ENCODE data around the gene PRKAG1.

PRKAG1 gene

DNA sequence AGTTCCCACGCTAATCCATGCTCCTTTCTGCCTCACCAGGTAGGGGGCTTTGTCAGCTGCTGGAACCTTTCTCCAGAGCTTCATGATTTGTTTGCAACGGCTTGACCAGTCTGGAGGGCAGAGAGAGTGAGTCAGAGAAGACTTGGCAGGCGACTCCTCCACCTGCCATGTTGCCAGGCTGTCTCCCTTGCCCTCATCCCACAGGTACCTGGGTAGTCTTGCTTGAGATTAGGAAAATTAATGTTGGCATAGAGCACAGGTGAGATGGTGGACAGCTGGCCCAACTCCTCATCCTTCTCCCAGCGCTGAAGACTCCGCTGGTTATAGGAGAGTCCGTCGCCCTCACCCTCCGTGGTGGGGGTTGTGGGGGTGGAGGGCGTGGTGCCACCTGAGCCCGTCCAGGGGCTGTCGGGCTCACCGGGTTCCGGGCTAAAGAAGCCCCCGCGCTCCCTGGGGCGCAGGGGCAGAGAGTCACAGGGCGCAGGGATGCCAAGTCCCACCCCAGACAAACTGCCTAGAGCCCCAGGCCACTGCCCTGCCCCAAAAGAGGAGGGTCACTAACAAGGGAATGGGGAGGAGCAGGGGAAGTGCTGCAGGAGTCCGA, 23.4 kb upstream of the PRKAG1 start:
- H3K4me3 ChIP-seq (ENCODE audit: low read depth, low read length): no peak overlapping the region
- DNase-seq (ENCODE audit: low read depth): no peak
- TF ChIP-seq, protein P1, sequence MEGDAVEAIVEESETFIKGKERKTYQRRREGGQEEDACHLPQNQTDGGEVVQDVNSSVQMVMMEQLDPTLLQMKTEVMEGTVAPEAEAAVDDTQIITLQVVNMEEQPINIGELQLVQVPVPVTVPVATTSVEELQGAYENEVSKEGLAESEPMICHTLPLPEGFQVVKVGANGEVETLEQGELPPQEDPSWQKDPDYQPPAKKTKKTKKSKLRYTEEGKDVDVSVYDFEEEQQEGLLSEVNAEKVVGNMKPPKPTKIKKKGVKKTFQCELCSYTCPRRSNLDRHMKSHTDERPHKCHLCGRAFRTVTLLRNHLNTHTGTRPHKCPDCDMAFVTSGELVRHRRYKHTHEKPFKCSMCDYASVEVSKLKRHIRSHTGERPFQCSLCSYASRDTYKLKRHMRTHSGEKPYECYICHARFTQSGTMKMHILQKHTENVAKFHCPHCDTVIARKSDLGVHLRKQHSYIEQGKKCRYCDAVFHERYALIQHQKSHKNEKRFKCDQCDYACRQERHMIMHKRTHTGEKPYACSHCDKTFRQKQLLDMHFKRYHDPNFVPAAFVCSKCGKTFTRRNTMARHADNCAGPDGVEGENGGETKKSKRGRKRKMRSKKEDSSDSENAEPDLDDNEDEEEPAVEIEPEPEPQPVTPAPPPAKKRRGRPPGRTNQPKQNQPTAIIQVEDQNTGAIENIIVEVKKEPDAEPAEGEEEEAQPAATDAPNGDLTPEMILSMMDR (IDR thresholded peaks at IDR 0.05; ENCODE audit: low read depth, low read length, missing control alignments): no peak

DNA sequence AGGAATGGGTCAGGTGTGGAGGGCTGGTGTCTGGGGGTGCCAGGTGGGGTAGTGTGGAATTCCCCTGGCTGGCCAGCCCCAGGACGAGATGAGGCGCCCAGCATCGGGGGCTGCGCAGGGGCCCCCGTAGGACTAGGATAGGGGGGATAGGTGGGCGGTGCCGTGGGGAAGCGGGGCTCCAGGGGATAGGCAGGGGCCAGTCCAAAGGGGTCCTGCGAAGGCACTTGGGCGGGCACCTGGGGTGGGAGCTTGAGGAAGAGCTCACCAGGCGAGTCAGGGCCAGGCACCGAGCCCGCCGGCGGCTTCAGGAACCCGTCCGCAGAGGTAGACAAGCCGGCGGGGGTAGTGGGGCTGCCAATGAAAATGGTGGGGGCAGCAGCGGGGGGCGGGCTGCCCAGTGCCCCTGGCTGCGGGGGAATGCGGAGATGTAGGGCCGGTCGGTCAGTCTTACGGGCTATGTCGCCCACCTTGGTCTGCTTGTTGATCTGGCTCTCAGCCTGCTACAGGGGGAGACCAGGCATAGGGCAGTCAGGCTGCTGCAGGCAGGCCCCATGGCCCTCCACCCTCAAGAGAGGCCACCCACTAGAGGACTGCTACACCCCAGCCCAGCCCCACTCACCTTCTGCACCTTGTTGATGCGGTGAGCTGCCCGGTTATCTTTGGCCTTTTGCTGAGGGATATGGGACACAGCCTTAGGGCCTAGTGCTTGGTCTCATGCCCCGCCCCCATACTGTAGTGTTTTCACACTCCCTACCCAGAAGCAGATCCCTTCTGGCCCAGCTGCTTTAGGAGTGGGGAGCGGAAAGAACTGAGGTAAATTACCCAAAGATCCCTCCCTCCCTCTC, 22.7 kb upstream of the PRKAG1 start:
- no peak for DNase-seq (ENCODE audit: low read depth)
- TF ChIP-seq, protein P1 (IDR thresholded peaks at IDR 0.05; ENCODE audit: low read depth, low read length, missing control alignments): no peak
- H3K4me3 ChIP-seq (ENCODE audit: low read depth, low read length): no peak overlapping the region

DNA sequence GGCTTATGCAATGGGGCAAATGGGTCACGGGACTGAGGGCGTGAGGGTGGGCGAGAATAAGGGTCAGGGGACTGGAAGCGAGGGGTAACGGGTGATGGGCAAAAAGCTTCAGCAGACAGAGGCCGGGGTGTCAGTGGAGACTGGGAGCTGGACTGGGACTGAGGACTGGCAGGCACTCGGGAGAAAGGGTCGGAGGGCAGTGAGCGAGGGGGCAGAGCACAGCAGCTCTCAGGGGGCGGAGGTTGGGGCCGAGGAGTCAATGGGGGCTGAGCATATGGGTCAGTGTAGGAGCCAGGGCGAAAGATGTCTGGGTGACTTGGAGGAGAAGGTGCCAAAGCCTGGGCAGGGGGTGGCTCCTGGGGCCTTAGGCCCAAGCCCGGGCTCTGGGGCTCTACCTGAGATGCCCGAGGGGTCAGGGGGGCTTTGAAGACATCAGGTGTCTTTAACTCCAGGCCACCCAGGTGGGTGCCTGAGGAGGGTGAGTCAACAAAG, 21.8 kb upstream of the PRKAG1 start:
- TF ChIP-seq, protein P1 (IDR thresholded peaks at IDR 0.05; ENCODE audit: low read depth, low read length, missing control alignments): no peak
- DNase-seq (ENCODE audit: low read depth): no peak
- H3K4me3 ChIP-seq (ENCODE audit: low read depth, low read length): no peak overlapping the region

DNA sequence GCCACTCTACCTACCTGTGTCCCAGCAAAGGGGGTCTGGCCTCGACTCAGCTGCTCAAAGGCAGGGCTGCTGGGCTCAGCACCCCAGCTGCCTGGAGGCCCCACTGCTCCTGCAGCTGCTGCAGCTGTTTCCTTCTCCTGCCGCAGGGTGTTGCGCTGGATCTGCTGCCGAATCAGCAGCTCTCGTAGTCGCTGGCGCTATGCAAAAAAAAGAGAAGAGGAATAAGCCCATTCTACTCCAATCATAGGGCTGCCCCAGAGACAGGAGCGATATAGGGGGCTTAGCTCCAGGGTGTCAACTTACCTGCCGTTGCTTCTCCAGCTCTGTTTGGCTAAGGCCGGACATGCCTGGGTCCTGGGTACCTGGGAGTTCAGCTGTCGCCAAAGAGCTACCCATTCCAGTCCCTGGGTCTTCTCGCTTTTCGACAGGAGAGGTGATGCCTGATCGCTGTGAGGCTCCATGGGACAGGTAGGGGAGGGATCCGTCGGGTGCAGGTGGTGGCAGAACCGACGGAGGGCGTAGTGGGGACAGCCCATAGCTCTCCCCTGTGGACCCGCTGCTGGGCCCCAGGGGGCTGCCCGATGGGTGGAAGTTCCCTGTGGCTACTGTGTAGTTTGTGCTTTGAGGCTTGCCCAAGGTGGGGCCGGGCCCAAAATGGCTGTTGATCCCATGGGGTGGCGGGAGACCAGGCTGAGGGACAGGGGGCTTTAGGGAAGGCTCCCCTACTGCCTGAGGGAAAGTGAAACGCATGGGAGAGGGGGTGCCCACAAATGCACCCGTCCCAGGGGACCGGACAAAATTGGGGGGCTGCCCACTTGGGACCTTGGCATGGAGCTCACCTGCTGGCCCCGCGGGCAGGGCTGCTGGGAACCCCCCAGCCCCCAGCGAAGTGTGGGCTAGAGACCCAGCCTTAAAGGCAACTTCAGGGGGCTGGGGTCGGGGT, 21.1 kb upstream of the PRKAG1 start:
- no peak overlapping the region for H3K4me3 ChIP-seq (ENCODE audit: low read depth, low read length)
- no peak for DNase-seq (ENCODE audit: low read depth)
- TF ChIP-seq, protein P1 (IDR thresholded peaks at IDR 0.05; ENCODE audit: low read depth, low read length, missing control alignments): no peak

DNA sequence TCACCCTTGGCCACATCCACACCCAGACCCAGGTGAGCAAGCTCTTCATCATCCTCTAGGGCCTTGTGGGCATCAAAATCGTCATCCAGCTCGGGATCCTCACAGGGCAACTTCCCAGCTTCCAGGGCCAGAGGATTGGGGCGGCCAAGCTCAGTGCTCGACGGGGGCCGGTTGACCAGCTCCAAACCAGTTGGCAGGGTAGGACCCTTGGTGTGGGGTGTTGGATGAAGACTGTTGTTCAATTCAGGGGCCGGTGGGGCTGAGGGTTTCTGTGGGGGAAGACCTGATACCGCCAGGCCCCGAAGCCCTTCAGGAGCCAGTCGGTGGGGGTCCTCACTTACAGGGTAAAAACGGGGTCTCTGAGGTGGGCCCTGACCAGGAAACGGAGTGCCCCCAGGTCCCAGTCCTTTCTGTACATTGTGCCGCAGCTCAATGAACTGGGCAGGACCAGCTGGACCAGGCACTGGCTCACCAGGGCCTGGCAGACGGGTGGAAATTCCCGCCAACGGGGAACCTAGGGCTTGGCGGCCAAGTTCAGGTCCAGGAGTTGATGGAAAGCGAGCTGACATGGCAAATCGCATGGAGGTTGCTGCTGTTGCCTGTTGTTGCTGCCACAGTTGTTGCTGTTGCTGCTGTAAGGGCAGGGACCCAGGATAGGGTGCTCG, 19.8 kb upstream of the PRKAG1 start:
- H3K4me3 ChIP-seq (ENCODE audit: low read depth, low read length): no peak overlapping the region
- DNase-seq (ENCODE audit: low read depth): no peak

DNA sequence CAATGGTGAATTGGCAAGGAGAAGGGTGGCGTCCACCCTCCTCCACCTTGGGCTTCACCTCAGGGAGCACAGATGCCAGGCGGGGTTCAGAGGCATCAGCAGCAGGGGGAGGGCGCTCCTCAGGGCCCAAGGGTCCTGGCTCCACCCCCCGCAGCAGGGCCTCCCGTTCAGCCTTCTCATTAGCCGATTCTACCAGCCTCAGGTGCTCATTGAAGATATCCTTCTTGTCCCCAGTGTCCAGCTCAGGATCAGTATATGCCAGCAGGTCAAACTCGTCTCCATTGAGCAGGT, 19.3 kb upstream of the PRKAG1 start:
- no peak overlapping the region for H3K4me3 ChIP-seq (ENCODE audit: low read depth, low read length)
- TF ChIP-seq, protein P1 (IDR thresholded peaks at IDR 0.05; ENCODE audit: low read depth, low read length, missing control alignments): no peak
- no peak for DNase-seq (ENCODE audit: low read depth)

More for the DNA sequence above, 19.8 kb upstream of the PRKAG1 start:
- TF ChIP-seq, protein P1 (IDR thresholded peaks at IDR 0.05; ENCODE audit: low read depth, low read length, missing control alignments): no peak
